ENCODE results near the gene NSG2.

DNA sequence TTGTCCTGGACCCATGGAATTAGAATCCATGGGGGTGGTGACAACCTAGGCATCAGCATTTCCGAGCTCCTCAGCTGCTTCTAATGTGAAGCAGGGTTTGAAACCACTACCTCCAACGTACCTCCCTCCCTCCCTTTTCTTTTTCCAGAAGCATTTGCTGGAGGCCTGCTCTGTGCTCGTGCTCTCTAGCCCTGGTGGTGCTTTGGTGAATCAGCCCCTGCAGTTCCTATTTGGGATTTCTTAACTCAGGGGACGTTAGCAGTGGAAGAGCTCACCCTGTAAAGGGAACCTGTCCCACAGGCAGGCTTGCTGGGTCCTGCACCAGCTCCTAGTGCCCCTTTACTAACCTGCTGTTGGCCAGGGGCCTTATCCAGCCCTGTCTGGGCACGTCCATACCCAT lies 55.0 kb downstream of the NSG2 start:
- TF ChIP-seq CTCF (IDR thresholded peaks at IDR 0.05) (no peak), POLR2AphosphoS5 (IDR thresholded peaks at IDR 0.05; ENCODE audit: insufficient read depth in 1 of 2, low read depth in 1 of 2) (no peak), POLR2A (IDR thresholded peaks at IDR 0.05) (no peak)
